GM12878 (cell line): ENCODE results near the gene LDHAL6B. TPM values are rescaled to one million over a fixed set of nuclear protein-coding genes. Genes with fewer than 3 reads are reported as not detected.

Source experiments
- ATAC-seq: fragments of 200-7000 bp; cut with Tn5 transposase; 3 replicates; pipeline ENCODE4 v1.9.1; 2020; ENCODE audit warnings: mild to moderate bottlenecking, moderate library complexity
- BruUV-seq: library from RNA; stranded (reverse); fragments of 400-500 nt; replicated peaks from 2 replicates; lab custom pipeline; 2021; lab: Mats Ljungman, UMichigan
- CTCF ChIA-PET: fragments of 300-600 bp; sonication (Branson Sonifier 250); formaldehyde crosslinking; extraction: SDS; loops from one replicate; lab custom pipeline; 2021; ENCODE audit warnings: inconsistent platforms; lab: Yijun Ruan, JAX
- POLR2A ChIA-PET: fragments of 350-600 bp; formaldehyde crosslinking; extraction: SDS; loops from one replicate; lab custom pipeline; 2021; ENCODE audit warnings: inconsistent platforms; lab: Charles Lee
- RAD21 ChIA-PET: fragments of 300-600 bp; sonication (Branson Sonifier 250); formaldehyde crosslinking; loops from one replicate; lab custom pipeline; 2023; ENCODE audit warnings: antibody characterized with exemption; ENCODE audit not compliant: unreplicated experiment; lab: Charles Lee
- SMC1A ChIA-PET: fragments of 300-600 bp; sonication (Branson Sonifier 250); formaldehyde crosslinking; loops from one replicate; lab custom pipeline; 2023; ENCODE audit not compliant: unreplicated experiment, uncharacterized antibody; lab: Charles Lee
- DNase-seq: peaks from one replicate; pipeline ENCODE4 v3.0.0-alpha.2; 2011; ENCODE audit warnings: low read depth, low spot score
- FAIRE-seq: peaks from 3 replicates; lab custom pipeline; 2011; peaks lifted over from hg19 to GRCh38; lab: Jason Lieb, UNC
- H2AFZ ChIP-seq: 2 replicates; pipeline ENCODE4 v1.6.0; 2011; ENCODE audit warnings: low read depth, low read length, control low read depth; ENCODE audit not compliant: control insufficient read depth
- H3K27ac ChIP-seq: 2 replicates; pipeline ENCODE4 v1.5.1; 2011; ENCODE audit warnings: control low read depth; ENCODE audit not compliant: control insufficient read depth, insufficient read depth
- H3K27me3 ChIP-seq, 2 experiments: replicated peaks in 1 of 2; 2 replicates each; pipeline versions ENCODE4 v1.6.0 to v1.6.1; 2011; ENCODE audit warnings: low read length in 1 of 2; ENCODE audit not compliant: control insufficient read depth in 2 of 2, insufficient read depth in 2 of 2
- H3K36me3 ChIP-seq, 2 experiments: 2 replicates each; pipeline ENCODE4 v1.5.1; 2011; ENCODE audit warnings: low read length in 1 of 2; ENCODE audit not compliant: control insufficient read depth in 2 of 2, insufficient read depth in 2 of 2
- H3K4me1 ChIP-seq: 2 replicates; pipeline ENCODE4 v1.6.1; 2011; ENCODE audit warnings: mild to moderate bottlenecking, low read length, moderate library complexity, mixed read lengths; ENCODE audit not compliant: control insufficient read depth, insufficient read depth
- H3K4me2 ChIP-seq: 2 replicates; pipeline ENCODE4 v1.6.0; 2011; ENCODE audit warnings: control low read depth; ENCODE audit not compliant: control insufficient read depth, insufficient read depth
- H3K4me3 ChIP-seq: fragments of 200-600 bp; sonication (generic); 2 replicates; pipeline ENCODE4 v1.5.1; 2016
- H3K79me2 ChIP-seq: 2 replicates; pipeline ENCODE4 v1.6.0; 2011; ENCODE audit warnings: low read length; ENCODE audit not compliant: control insufficient read depth, insufficient read depth
- H3K9ac ChIP-seq: 2 replicates; pipeline ENCODE4 v1.8.0; 2011; ENCODE audit warnings: low read length, control low read depth, mixed read lengths; ENCODE audit not compliant: control insufficient read depth, insufficient read depth
- H3K9me3 ChIP-seq: replicated peaks from 3 replicates; pipeline ENCODE4 v1.5.1; 2011; ENCODE audit warnings: mild to moderate bottlenecking, low read length; ENCODE audit not compliant: control insufficient read depth, insufficient read depth
- H4K20me1 ChIP-seq: 2 replicates; pipeline ENCODE4 v1.6.0; 2011; ENCODE audit not compliant: control insufficient read depth, insufficient read depth
- BHLHE40 ChIP-seq, 2 experiments: fragments of 450-650 bp in 1 of 2; IDR thresholded peaks; 2 replicates each; pipeline ENCODE4 v1.6.1; 2011 to 2017; ENCODE audit warnings: low read depth in 2 of 2, borderline replicate concordance in 1 of 2, improper control_type of control experiment in 1 of 2, low read length in 1 of 2, mild to moderate bottlenecking in 1 of 2
- CHD4 ChIP-seq: fragments of 200-600 bp; sonication (generic); IDR thresholded peaks from 2 replicates; pipeline ENCODE4 v1.6.1; 2016; ENCODE audit warnings: mild to moderate bottlenecking
- FOS ChIP-seq: IDR thresholded peaks from 3 replicates; pipeline ENCODE4 v1.6.1; 2011; ENCODE audit warnings: borderline replicate concordance; ENCODE audit not compliant: insufficient read length; ENCODE audit errors: extremely low read depth
- GATAD2B ChIP-seq: fragments of 450-650 bp; conservative IDR thresholded peaks from 2 replicates; pipeline ENCODE4 v1.6.1; 2017; ENCODE audit warnings: low read depth, mild to moderate bottlenecking, moderate library complexity
- IRF5 ChIP-seq: fragments of 450-650 bp; IDR thresholded peaks from 2 replicates; pipeline ENCODE4 v1.6.1; 2017; ENCODE audit warnings: borderline replicate concordance
- NFIC ChIP-seq: IDR thresholded peaks from 2 replicates; pipeline ENCODE4 v1.6.1; 2012; ENCODE audit warnings: low read depth, mild to moderate bottlenecking, inconsistent platforms, low read length, moderate library complexity
- NFYA ChIP-seq: IDR thresholded peaks from 2 replicates; pipeline ENCODE4 v1.6.1; 2011; ENCODE audit warnings: low read depth, mild to moderate bottlenecking, low read length, improper control_type of control experiment, borderline replicate concordance
- POLR2A ChIP-seq: IDR thresholded peaks from 2 replicates; pipeline ENCODE4 v1.6.1; 2011; ENCODE audit warnings: low read depth, mild to moderate bottlenecking, low read length
- POLR2AphosphoS2 ChIP-seq: IDR thresholded peaks from 2 replicates; pipeline ENCODE4 v1.6.1; 2011; ENCODE audit warnings: low read depth, mild to moderate bottlenecking, low read length, improper control_type of control experiment, moderate library complexity
- RB1 ChIP-seq: fragments of 450-650 bp; formaldehyde crosslinking; IDR thresholded peaks from 2 replicates; pipeline ENCODE4 v1.6.1; 2017; ENCODE audit warnings: mild to moderate bottlenecking, borderline replicate concordance
- RBBP5 ChIP-seq: fragments of 200-600 bp; sonication (generic); conservative IDR thresholded peaks from 2 replicates; pipeline ENCODE4 v1.6.1; 2016
- RCOR1 ChIP-seq: conservative IDR thresholded peaks from 2 replicates; pipeline ENCODE4 v1.6.1; 2012; ENCODE audit warnings: low read depth, low read length, improper control_type of control experiment
- SMARCA5 ChIP-seq: fragments of 450-650 bp; IDR thresholded peaks from 2 replicates; pipeline ENCODE4 v1.6.1; 2017; ENCODE audit warnings: mild to moderate bottlenecking
- SMC3 ChIP-seq: IDR thresholded peaks from 2 replicates; pipeline ENCODE4 v1.6.1; 2011; ENCODE audit warnings: low read length, improper control_type of control experiment, borderline replicate concordance
- SPI1 ChIP-seq: IDR thresholded peaks from 2 replicates; pipeline ENCODE4 v1.6.1; 2011; ENCODE audit warnings: low read depth, mild to moderate bottlenecking, low read length, moderate library complexity, borderline replicate concordance; ENCODE audit not compliant: insufficient read depth
- TARDBP ChIP-seq: IDR thresholded peaks from 2 replicates; pipeline ENCODE4 v1.6.1; 2016; ENCODE audit warnings: borderline replicate concordance
- TBL1XR1 ChIP-seq: IDR thresholded peaks from 2 replicates; pipeline ENCODE4 v1.6.1; 2012; ENCODE audit warnings: low read depth, low read length, improper control_type of control experiment
- YBX1 ChIP-seq: fragments of 450-650 bp; IDR thresholded peaks from 2 replicates; pipeline ENCODE4 v1.6.1; 2016; ENCODE audit warnings: antibody characterized with exemption
- WGBS: methylation state at CpG from one replicate; pipeline ENCODE4 v1.1.6; 2016; ENCODE audit warnings: low lambda C conversion rate; ENCODE audit not compliant: insufficient replicate concordance, insufficient coverage; ENCODE audit errors: missing lambda C conversion rate; 5-methylcytosine and 5-hydroxymethylcytosine counted together
- in situ Hi-C: fragments of 300-500 bp; cut with MboI; formaldehyde crosslinking; loops from 9 replicates; pipeline ENCODE4 v1.14.3; 2018; ENCODE audit warnings: mixed read lengths
- intact Hi-C: fragments of 100-400 bp; cut with micrococcal nuclease; formaldehyde crosslinking; loops from one replicate; pipeline ENCODE4 v1.14.2; 2022; ENCODE audit not compliant: unreplicated experiment
- polyA plus RNA-seq, 11 experiments: library from polyadenylated mRNA; depleted of rRNA in 4 of 11; unstranded in 6 of 11; stranded (reverse) in 5 of 11; fragments of >200 nt; fragmentation: Nextera tagmentation in 4 of 11; fragmentation: Illumina TruSeq in 1 of 11; extraction: Ambion mirVana in 4 of 11; extraction: Trizol in 1 of 11; gene quantifications; 1 replicate in 1 of 11; 2 replicates in 10 of 11; pipeline versions ENCODE4 v1.2.1 to v1.2.3, GENCODE V29; 2011 to 2016; ENCODE audit warnings: inconsistent platforms in 2 of 11, missing spikeins in 2 of 11, low read depth in 1 of 11
- total RNA-seq, 4 experiments: library from RNA; depleted of rRNA in 3 of 4; stranded (reverse); fragments of >200 nt in 3 of 4; fragmentation: Illumina TruSeq in 1 of 4; extraction: Trizol in 1 of 4; gene quantifications; 2 replicates each; pipeline versions ENCODE4 v1.2.1 to v1.2.3, GENCODE V29; 2013 to 2021
- TF ChIP-seq, protein P1 (sequence below): IDR thresholded peaks from 2 replicates; pipeline ENCODE4 v1.6.1; 2011; ENCODE audit warnings: mild to moderate bottlenecking, low read depth, low read length, moderate library complexity; ENCODE audit not compliant: insufficient replicate concordance
- TF ChIP-seq, protein P2 (sequence below): IDR thresholded peaks from 2 replicates; pipeline ENCODE4 v1.6.1; 2011; ENCODE audit warnings: low read depth, mild to moderate bottlenecking, low read length, moderate library complexity, borderline replicate concordance; ENCODE audit errors: extremely low read depth

LDHAL6B gene
- total and polyA plus RNA-seq, 10 of the 15 experiments (the other 5 are each of a cell fraction or from before 2014, with no cell fraction given): 0.33 to 0.66 TPM; not detected in 8

- TF ChIP-seq BHLHE40 (IDR thresholded peaks at IDR 0.05; ENCODE audit: borderline replicate concordance in 1 of 2, low read depth in 2 of 2, low read length in 1 of 2): no peak
Observed at GRCh38 chr15:59186501-59186900, 20.1 kb upstream of the LDHAL6B start (continued).

DNA sequence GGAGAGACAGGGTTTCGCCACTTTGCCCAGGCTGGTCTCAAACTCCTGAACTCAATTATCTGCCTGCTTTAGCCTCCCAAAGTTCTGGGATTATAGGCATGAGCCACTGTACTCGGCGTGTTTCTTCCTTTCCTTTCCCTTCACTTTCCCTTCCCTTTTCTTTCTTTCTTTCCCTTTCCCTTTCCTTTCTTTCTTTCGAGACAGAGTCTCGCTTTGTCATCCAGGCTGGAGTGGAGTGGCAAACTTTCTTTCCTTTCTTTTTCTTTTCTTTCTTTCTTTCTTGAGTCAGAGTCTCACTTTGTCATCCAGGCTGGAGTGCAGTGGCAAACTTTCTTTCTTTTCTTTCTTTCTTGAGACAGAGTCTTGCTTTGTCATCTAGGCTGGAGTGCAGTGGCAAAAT lies 17.4 kb upstream of the LDHAL6B start:
- in situ Hi-C loops (no loop called here), intact Hi-C loops (no loop called here)
- H3K9ac ChIP-seq: no peak overlapping the region
- no peaks in the 10 kb centered on the region; the same call in 2 of the 3 replicates for H3K9me3 ChIP-seq
- no peaks in the 10 kb centered on the region for H4K20me1 ChIP-seq
- ChIA-PET POLR2A (no interaction called here), CTCF (no interaction called here), RAD21 (no interaction called here), SMC1A (interaction anchor here (0.8 kb wide), 1 partner anchor 8 kb away, joined by 3 read pairs; no protein-coding TSS in a partner anchor)
- H3K27me3 ChIP-seq: no peaks in the 10 kb centered on the region
- BruUV-seq: no TSS peak
- H3K27ac ChIP-seq: no peak overlapping the region
- WGBS: 97% methylated on average over 5 of the region's 5 CpGs
- H3K36me3 ChIP-seq: peaks cover 18 to 58% of the 10 kb centered on the region in 2 experiments
- DNase-seq (no peak), ATAC-seq (no peak), FAIRE-seq (no peak)
- H3K79me2 ChIP-seq: no peaks in the 10 kb centered on the region
- H3K4me1 ChIP-seq: no peaks in the 10 kb centered on the region
- no peak overlapping the region for H2AFZ ChIP-seq
- H3K4me3 ChIP-seq: no peak overlapping the region
- H3K4me2 ChIP-seq: no peak overlapping the region
- TF ChIP-seq, protein P1, sequence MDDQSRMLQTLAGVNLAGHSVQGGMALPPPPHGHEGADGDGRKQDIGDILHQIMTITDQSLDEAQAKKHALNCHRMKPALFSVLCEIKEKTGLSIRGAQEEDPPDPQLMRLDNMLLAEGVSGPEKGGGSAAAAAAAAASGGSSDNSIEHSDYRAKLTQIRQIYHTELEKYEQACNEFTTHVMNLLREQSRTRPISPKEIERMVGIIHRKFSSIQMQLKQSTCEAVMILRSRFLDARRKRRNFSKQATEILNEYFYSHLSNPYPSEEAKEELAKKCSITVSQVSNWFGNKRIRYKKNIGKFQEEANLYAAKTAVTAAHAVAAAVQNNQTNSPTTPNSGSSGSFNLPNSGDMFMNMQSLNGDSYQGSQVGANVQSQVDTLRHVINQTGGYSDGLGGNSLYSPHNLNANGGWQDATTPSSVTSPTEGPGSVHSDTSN: no peak
- TF ChIP-seq RCOR1: no peak
- TF ChIP-seq POLR2A: no peak
- TF ChIP-seq FOS: no peak
- TF ChIP-seq, protein P2, sequence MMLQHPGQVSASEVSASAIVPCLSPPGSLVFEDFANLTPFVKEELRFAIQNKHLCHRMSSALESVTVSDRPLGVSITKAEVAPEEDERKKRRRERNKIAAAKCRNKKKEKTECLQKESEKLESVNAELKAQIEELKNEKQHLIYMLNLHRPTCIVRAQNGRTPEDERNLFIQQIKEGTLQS: no peak
- TF ChIP-seq SMC3: no peak
- TF ChIP-seq POLR2AphosphoS2: no peak
- TF ChIP-seq NFYA: no peak
- TF ChIP-seq NFIC: no peak
- no peak for TF ChIP-seq GATAD2B
- no peak for TF ChIP-seq IRF5
- no peak for TF ChIP-seq YBX1
- TF ChIP-seq SPI1: no peak
- TF ChIP-seq TARDBP: no peak
- TF ChIP-seq CHD4: no peak
- no peak for TF ChIP-seq RBBP5
- TF ChIP-seq RB1: no peak
- no peak for TF ChIP-seq TBL1XR1
- no peak for TF ChIP-seq SMARCA5
